ENCODE data around the gene TMEM196.
A peak's percentile ranks its signal among the peaks of the same experiment; 100 is the strongest.

The TMEM196 gene

GRCh38 chr7:19772841-19773760 lies at the start of gene TMEM196:
TSS of gene TMEM196 (minus strand) at chr7:19773617. CDS start at chr7:19772696, 921 bp downstream.
- peak; percentile 38 for DNase-seq (ENCODE audit: low spot score)

GRCh38 chr7:19816128-19816527 lies 42.7 kb upstream of the TMEM196 start:
- DNase-seq (ENCODE audit: low spot score): no peak

DNA sequence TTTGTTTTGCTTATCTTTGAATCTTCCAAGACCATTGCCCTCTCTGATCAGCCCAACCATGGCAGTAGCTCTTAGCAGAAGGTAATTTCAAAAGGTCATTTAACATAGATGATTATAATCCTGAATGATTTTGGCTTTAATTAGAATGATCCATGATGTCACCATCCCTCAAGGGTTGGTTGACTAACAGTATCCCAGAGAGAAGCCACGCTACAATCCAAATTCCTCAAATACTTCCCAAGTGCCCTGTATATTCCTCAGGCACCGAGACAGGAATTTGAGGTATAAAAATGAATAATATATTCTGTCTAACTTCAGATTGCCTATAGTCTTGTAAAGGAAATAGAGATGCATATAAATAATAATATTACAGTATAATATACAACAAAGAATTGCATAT lies 42.1 kb upstream of the TMEM196 start:
- DNase-seq (ENCODE audit: low spot score): no peak

DNA sequence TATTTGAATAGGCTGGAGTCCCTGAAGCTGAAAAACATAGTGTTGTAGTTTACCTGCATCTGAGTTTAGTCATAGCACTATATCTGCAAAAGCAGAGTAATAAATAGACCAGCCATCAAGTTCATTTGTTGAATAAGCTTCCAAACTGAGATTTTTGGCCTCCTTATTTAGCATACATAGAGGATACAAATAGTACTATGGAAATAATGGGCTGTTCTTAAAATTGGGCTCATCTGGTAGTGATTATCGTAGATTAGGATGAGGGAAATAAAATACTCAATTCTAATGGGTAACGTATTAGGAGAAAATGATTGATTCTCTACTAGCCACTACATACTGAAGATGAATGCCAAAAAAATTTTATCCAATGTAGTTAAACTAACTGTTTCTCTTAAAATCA lies 41.4 kb upstream of the TMEM196 start:
- no peak for DNase-seq (ENCODE audit: low spot score)

- no peak for DNase-seq (ENCODE audit: low spot score)
Observed at GRCh38 chr7:19811386-19811785, 38.0 kb upstream of the TMEM196 start.

DNA sequence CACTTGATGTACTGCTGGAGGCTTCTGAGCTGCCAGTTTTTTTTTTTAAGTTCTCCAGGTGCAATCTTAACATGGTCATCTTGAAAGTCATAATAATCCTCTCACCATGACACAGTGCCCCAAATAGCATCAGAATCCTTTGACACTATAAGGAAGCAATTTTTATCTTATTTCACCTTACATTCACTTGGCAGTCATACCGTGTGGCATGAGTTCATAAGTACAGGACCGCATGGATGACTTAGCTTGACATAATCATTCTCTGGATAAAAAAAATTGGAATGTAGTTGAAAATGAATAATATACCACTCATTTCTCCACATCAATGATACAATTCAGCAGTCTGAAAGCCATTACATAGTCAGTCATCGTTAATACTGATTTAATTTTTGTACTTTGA lies 25.6 kb upstream of the TMEM196 start:
- no peak for DNase-seq (ENCODE audit: low spot score)

DNA sequence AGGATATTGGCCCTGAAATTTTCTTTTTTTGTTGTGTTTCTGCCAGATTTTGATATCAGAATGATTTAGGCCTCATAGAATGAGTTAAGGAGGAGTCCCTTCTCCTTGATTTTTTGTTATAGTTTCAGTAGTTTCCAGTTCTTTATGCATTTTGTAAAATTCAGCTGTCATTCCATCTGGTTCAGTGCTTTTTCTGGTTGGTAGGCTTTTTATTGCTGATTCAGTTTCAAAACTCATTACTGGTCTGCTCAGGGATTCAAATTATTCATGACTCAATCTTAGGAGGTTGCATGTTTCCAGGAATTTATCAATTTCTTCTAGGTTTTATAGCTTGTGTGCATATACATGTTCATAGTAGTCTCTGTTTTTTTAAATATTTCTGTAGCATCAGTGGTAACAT lies 10.1 kb upstream of the TMEM196 start:
- no peak for DNase-seq (ENCODE audit: low spot score)

DNA sequence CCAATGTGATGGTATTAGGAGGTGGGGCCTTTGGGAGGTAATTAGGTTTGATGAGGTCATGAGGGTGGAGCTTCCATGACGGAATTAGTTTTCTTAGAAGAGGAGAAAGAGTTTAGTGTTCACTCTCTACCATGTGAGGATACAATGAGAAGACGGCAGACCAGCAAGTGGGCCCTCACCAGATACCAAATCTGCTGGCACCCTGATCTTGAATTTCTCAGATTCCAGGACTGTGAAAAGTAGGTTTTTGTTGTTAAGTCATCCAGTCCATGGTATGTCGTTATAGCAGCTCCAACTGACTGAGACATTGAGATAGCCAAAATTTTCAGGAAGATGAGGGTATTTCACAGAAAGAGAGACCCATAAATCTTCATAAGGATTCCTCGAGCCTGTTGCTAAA lies 3.6 kb upstream of the TMEM196 start:
- no peak for DNase-seq (ENCODE audit: low spot score)

DNA sequence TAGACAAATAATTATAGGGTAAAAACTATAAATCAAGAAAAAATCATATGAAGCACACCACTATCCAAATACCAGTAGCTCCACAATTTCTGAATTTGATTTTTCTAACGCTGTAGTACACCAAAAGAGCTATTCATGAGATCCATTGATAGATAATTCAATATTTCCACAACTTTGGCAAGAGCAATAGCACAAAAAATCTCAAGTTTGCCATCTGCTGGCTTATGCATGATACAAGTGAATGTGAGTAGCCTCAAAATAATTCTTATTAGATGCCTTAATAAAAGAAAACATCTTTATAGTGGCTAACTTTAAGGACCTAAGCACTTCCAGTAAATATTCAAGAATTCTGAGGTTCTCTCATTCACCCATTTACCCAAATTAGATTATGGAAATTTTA lies 2.2 kb upstream of the TMEM196 start:
- DNase-seq (ENCODE audit: low spot score): no peak

- no peak for DNase-seq (ENCODE audit: low spot score)
Observed at GRCh38 chr7:19772306-19772705, 1.1 kb downstream of the TMEM196 start.

DNA sequence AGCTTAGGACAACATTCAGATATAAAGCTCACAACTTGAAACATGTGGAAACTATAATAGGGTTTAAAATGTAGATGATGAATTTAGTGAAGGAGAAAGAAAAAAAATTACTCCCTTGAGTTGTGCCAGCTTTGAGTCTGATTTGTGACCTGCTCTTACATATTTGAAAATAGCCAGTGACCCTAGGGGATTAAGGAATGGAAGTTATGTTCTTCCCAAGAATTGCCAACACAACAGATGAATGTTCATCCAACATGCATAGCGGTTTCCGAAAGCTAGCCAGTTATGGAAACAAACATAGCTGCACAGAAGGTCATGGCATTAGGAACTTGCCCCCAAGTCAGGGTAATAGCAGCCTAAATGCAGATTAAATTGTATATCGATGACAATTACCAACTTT lies 10.8 kb downstream of the TMEM196 start:
- DNase-seq (ENCODE audit: low spot score): no peak

GRCh38 chr7:19754521-19755116 lies 18.8 kb downstream of the TMEM196 start:
- peak; percentile 25 for DNase-seq (ENCODE audit: low spot score)

DNA sequence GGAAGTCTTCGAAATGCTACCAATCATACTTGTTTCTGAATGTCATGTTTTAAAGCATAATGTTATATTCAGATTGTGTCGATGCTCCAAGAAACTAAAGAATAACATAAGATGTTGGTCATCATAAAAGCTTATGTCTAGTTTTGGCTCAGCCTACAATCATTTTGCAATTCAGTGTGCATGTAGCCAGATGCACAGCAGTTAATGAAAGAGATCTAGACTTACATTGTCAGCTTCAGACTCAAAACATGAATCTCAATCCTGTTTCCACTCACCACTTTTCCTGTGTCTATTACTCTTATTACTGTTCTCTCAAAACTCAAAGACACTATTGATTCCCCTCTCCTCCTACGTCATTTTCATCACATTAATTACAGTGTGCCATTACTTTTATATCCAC lies 21.4 kb downstream of the TMEM196 start:
- no peak for DNase-seq (ENCODE audit: low spot score)

DNA sequence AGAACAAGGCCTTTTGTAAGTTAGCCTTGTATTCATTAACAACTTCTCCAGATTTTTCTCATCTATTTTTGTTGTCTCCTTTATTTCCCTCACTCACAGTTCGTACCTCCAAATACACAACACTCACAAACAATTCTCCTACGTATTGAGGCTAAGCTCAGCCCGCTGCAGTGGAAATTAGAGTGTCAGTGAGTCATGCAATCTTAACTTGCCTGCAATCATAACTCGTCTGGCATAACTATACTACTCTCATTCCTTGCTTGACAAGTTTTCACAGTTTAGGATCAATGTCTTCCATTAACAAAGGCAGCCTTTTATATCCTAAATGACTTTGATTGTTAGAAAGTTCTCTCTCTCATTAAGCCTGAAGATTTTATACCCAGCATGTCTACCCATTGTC lies 23.8 kb downstream of the TMEM196 start:
- no peak for DNase-seq (ENCODE audit: low spot score)

DNA sequence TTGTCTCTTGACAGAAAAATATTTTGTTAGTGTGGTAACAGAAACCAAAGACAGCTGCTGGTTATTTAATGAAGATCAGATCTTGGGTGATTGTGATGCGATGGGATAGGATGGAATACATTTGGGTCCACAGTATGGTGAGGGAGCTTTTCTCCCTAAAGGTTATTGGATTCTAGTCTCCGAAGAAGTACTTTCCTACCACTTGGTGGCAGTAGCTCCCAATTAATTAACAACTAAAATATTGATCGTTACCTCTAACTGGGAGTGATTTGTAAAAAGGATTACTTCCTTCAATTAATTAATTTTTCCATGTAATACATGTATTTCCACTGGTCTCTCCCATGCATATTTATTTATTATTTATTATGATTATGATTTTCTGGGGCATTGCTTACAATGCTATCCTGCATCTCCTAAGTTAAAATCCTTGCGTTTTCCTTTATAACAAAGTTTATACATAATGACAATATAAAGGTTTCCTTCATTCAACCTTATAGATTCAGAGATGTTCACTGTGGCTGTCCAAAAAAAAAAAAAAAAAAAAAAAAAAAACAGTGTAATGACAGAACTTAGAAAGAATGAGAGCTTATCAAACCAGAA lies 25.6 kb downstream of the TMEM196 start:
- DNase-seq (ENCODE audit: low spot score): peak; percentile 38

- DNase-seq (ENCODE audit: low spot score): no peak
Observed at GRCh38 chr7:19744075-19744474, 29.3 kb downstream of the TMEM196 start.

DNA sequence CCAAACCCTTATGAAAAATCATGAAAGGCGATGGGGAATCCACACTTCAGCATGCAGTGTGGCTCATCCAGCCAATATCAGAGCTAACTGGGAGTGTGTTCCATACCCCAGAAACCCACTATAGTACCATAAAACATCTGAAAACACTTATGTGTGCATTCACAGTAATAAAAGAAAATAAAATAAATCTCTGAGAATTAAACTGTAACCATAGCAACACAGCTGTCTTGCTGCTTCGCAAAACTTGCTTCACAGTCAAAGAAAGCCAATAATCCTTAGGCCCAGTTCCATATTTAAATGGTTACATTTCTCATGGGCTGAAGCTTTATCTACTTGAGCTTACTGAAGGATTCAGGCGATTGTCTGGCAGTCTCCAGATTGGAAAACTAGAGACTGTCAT lies 44.7 kb downstream of the TMEM196 start:
- no peak for DNase-seq (ENCODE audit: low spot score)

- no peak for DNase-seq (ENCODE audit: low spot score)
Observed at GRCh38 chr7:19725770-19726169, 47.6 kb downstream of the TMEM196 start.

GRCh38 chr7:19715499-19715898 lies 57.9 kb downstream of the TMEM196 start:
- DNase-seq (ENCODE audit: low spot score): no peak

DNA sequence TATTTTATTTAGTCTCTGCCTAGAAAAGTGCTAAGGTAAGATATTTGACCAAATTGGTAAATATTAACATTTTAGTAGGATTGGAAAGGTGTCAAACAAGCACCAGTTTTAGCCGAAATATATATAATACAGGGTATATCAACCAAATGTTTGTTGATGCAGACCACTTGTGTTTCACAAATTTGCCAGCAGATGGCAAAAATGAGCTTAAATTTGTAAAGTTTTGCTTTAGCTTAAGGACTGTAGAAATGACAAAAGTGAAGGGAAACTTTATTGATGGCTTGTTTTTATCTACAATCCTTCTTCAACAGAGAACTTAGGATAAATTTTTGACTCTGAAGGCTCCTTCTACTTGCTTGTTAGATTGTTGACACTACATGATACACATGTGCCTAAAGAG lies 59.7 kb downstream of the TMEM196 start:
- no peak for DNase-seq (ENCODE audit: low spot score)

DNA sequence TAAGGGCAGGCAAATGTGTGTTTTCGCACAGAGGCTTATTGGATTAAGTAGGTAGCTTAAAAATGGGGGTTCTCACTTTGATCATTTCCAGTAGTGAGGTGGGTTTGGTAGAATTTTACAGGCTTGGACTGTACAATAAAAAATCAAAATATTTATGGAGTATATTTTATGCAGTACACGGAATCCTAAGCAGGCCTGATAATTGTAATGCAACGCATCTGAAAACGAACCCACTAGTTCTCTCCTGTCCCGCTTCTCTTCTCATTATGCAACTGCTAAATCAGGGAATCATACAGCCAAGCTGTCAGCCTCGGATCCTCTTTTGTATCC lies 64.2 kb downstream of the TMEM196 start:
- no peak for DNase-seq (ENCODE audit: low spot score)

DNA sequence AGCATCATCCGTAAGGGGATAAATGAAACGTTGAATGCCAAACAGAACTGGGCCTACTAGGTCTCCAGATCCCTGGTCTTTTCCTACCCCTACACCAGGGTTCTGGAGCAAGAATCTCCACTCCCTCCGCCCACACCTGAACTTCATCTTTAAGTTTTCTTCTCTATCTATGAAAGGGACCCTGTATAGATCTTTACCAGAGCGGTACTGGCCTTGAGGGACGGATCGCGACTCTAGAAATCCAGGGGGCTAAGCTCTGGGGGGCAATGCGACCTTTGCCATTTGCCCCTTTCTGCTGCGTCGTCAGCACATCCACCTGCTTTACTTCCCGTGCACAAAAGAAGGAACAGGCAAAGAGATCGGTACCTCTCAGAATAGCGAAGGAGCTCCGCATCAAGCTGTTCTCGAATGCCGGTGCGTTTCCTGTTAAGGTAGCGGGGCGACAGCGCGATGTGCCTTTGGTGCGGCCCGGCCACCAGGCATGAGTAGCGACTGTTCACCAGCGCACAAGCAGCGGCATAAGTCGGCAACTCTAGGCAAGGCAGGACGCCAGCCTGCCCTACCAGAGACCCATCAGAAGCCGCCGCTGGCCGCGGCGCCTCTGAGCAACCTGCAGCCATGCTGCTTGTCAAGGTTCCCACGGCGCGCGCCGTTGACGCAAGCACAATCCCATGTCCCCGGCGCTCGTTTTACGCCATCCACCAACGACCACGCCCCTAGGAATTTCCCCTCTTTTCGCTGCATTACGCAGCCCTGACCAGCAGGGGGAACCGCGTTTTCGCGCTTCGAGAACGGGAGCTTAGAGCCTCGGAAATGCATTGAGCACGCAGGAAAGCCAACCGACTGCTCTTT lies 64.8 kb downstream of the TMEM196 start, which contains the start of gene POLR1F:
Gene POLR1F, minus strand, starts transcription at position 641 of the 852 bp plus-strand sequence. Its CDS starts 21 bp downstream, at position 620.
- peak; percentile 92 for DNase-seq (ENCODE audit: low spot score)
